K562 (cell line): ENCODE measurements around the gene EPC2.

ENCODE experiments used
- POLR2AphosphoS5 ChIP-seq: IDR thresholded peaks from 2 replicates; pipeline ENCODE4 v1.6.1; 2011; ENCODE audit warnings: mild to moderate bottlenecking, low read depth, low read length, moderate library complexity; ENCODE audit not compliant: control insufficient read depth, insufficient read depth
- RFX5 ChIP-seq: IDR thresholded peaks from 2 replicates; pipeline ENCODE4 v1.6.1; 2011; ENCODE audit warnings: low read depth, mild to moderate bottlenecking, improper control_type of control experiment, low read length

DNA sequence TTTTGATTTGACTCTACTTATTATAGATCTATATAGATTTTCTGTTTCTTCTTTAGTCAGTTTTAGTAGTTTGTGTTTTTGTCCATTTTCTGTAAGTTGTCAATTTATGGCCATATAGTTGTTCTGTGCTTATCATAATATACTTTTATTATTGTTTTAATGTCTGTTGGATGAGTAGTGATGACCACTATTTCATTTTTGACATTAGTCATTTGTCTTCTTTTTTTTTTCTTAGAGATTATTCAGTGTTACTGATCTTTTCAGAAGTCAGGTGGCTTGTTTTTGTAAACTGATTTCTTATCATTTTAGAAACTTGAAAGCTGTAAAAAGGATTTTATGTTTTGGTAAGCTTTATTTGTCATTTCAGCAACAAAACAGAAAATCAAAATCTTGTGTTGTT, 57.3 kb downstream of the EPC2 start:
- TF ChIP-seq POLR2AphosphoS5 (no peak), RFX5 (no peak)
